Measurements from ENCODE around the gene DNAJC11.

Gene DNAJC11

DNA sequence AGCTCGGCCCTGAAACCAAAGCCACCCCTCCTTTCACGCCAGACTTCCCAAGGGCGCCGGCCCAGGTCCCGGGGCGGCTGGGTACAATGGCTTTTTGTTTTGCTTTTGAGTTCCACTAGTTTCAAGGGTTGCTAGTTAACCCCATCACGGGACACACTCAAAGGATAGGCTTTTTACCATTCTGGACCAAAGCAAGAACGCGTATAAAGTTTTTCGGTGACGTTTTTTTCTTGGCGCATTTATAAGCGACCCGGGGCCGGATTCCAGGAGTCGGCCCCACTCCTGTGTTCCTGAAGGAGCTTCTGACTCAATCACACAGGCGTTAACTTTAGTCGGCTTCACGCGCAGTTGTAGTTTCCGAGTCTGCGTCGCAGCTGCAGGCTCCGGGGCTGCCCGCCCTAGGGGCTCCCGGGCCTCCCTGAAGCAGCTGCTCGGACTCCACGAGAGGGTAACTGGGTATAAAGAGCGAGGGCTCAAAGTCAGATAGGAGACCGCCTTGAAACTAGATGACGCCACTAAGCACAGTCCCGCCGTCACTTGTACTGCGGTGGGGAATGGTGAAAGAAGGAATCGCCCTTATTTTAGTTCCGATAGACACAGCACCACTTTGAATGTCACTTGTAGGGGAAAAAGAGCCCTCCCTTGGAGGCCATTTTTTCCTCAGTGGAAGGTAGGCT, 98.2 kb downstream of the DNAJC11 start:
- Histone ChIP-seq H3K4me3 (replicated peaks; ENCODE audit: insufficient read depth, low read length) (peak overlapping the region; percentile 93), H3K27ac (replicated peaks) (peak overlapping the region; percentile 90), H3K27me3 (ENCODE audit: insufficient read depth, poor library complexity, severe bottlenecking) (no peaks in the 10 kb centered on the region)
- DNase-seq (ENCODE audit: low read depth in 1 of 2, low spot score in 1 of 2), result peak in 1 of 2 experiments; percentile 54
- TF ChIP-seq GABPA (IDR thresholded peaks at IDR 0.05; ENCODE audit: low read depth) (no peak), SPI1 (IDR thresholded peaks at IDR 0.05; ENCODE audit: borderline replicate concordance, low read depth) (no peak), POLR2AphosphoS5 (IDR thresholded peaks at IDR 0.05; ENCODE audit: low read depth) (no peak)
- TF ChIP-seq, protein P1, sequence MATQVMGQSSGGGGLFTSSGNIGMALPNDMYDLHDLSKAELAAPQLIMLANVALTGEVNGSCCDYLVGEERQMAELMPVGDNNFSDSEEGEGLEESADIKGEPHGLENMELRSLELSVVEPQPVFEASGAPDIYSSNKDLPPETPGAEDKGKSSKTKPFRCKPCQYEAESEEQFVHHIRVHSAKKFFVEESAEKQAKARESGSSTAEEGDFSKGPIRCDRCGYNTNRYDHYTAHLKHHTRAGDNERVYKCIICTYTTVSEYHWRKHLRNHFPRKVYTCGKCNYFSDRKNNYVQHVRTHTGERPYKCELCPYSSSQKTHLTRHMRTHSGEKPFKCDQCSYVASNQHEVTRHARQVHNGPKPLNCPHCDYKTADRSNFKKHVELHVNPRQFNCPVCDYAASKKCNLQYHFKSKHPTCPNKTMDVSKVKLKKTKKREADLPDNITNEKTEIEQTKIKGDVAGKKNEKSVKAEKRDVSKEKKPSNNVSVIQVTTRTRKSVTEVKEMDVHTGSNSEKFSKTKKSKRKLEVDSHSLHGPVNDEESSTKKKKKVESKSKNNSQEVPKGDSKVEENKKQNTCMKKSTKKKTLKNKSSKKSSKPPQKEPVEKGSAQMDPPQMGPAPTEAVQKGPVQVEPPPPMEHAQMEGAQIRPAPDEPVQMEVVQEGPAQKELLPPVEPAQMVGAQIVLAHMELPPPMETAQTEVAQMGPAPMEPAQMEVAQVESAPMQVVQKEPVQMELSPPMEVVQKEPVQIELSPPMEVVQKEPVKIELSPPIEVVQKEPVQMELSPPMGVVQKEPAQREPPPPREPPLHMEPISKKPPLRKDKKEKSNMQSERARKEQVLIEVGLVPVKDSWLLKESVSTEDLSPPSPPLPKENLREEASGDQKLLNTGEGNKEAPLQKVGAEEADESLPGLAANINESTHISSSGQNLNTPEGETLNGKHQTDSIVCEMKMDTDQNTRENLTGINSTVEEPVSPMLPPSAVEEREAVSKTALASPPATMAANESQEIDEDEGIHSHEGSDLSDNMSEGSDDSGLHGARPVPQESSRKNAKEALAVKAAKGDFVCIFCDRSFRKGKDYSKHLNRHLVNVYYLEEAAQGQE (IDR thresholded peaks at IDR 0.05; ENCODE audit: insufficient replicate concordance, low read depth), result no peak

DNA sequence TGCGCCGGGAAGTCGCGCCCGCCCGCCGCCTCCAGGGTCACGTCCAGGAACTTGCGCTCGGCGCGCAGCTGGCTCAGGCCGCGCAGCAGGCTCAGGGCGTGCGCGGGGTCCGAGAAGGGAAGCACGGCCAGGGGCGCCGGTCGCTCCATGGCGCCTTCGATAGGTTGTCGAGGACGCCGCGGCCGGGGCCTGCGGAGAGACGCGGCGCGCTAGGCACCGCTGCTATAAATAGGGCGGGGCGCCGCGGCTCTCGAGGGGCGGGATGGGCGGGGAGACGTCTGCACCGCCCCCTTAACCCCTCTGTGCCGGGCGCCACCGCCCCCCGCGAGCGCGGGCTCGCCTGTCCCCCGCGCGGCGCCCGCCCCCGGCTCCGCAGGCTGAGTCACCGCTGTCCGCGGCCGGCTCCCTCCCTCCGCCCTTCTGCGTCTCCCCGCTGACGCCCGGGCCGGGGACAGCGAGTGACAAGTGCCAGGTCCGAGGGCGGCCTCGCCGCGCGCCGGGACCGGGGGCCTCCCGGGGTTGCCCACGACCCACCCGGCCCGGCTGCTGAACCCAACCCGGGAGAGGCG, 98.9 kb downstream of the DNAJC11 start, which contains the start of gene KLHL21:
Gene KLHL21, minus strand, starts transcription at position 201 of the 569 bp plus-strand sequence. Its CDS starts 52 bp downstream, at position 149.
- H3K27ac ChIP-seq (replicated peaks), result peak within 1 kb of the TSS; percentile 90
- DNase-seq (ENCODE audit: low read depth in 1 of 2, low spot score in 1 of 2), result peak; percentile 81

DNA sequence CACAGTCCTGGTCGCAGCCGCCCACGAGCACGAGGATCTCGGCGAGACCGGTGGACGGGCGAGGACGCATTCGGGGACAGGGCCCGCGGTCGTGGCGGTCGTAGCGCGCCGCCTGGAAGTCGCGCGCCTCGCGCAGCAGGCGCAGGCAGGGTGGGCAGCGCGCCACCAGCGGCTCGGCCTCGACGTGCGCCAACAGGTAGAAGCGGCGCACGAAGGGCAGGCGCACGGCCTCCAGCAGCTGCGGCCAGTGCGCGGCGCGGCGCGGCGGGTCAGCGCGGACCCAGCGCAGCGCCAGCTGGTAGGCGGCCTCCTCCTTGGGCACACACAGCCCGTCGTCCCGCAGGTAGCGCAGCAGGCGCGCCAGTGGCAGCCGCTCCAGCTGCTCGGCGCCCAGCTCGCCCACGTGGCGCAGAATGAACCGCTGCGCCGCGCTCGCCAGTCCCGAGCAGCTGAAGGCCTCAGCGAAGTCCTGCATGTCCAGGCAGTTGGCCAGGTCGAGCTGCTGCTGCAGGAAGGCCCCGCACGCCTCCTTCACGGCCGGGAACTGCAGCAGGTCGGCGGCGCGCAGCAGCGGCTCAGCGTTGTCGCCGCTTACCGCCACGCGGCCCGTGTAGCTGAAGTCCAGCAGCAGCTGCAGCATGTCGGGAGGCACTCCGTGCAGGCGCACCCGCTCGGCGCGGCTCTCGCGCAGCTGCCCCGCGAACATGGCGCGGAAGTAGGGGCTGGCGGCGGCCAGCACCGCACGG, 99.5 kb downstream of the DNAJC11 start:
- Histone ChIP-seq H3K27ac (replicated peaks) (peak overlapping the region; percentile 90), H3K27me3 (ENCODE audit: insufficient read depth, poor library complexity, severe bottlenecking) (no peaks in the 10 kb centered on the region), H3K4me3 (replicated peaks; ENCODE audit: insufficient read depth, low read length) (peak overlapping the region; percentile 93)
- no peak for DNase-seq (ENCODE audit: low read depth in 1 of 2, low spot score in 1 of 2)
- no peak; the same call in 1 of the 2 replicates for TF ChIP-seq SPI1 (IDR thresholded peaks at IDR 0.05; ENCODE audit: borderline replicate concordance, low read depth)
- TF ChIP-seq GABPA (IDR thresholded peaks at IDR 0.05; ENCODE audit: low read depth), result no peak
- TF ChIP-seq POLR2AphosphoS5 (IDR thresholded peaks at IDR 0.05; ENCODE audit: low read depth), result no peak
- TF ChIP-seq, protein P2, sequence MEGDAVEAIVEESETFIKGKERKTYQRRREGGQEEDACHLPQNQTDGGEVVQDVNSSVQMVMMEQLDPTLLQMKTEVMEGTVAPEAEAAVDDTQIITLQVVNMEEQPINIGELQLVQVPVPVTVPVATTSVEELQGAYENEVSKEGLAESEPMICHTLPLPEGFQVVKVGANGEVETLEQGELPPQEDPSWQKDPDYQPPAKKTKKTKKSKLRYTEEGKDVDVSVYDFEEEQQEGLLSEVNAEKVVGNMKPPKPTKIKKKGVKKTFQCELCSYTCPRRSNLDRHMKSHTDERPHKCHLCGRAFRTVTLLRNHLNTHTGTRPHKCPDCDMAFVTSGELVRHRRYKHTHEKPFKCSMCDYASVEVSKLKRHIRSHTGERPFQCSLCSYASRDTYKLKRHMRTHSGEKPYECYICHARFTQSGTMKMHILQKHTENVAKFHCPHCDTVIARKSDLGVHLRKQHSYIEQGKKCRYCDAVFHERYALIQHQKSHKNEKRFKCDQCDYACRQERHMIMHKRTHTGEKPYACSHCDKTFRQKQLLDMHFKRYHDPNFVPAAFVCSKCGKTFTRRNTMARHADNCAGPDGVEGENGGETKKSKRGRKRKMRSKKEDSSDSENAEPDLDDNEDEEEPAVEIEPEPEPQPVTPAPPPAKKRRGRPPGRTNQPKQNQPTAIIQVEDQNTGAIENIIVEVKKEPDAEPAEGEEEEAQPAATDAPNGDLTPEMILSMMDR (IDR thresholded peaks at IDR 0.05; ENCODE audit: insufficient read depth, low read length), result no peak
- TF ChIP-seq, protein P1 (IDR thresholded peaks at IDR 0.05; ENCODE audit: insufficient replicate concordance, low read depth), result peak; percentile 31

More for the DNA sequence above, 98.9 kb downstream of the DNAJC11 start, which contains the start of gene KLHL21:
- TF ChIP-seq SPI1 (IDR thresholded peaks at IDR 0.05; ENCODE audit: borderline replicate concordance, low read depth) (no peak), POLR2AphosphoS5 (IDR thresholded peaks at IDR 0.05; ENCODE audit: low read depth) (peak; percentile 78; the same call in 1 of the 2 replicates), GABPA (IDR thresholded peaks at IDR 0.05; ENCODE audit: low read depth) (no peak)
- Histone ChIP-seq H3K4me3 (replicated peaks; ENCODE audit: insufficient read depth, low read length) (peak within 1 kb of the TSS; percentile 93), H3K27me3 (ENCODE audit: insufficient read depth, poor library complexity, severe bottlenecking) (no peaks in the 10 kb centered on the region)

DNA sequence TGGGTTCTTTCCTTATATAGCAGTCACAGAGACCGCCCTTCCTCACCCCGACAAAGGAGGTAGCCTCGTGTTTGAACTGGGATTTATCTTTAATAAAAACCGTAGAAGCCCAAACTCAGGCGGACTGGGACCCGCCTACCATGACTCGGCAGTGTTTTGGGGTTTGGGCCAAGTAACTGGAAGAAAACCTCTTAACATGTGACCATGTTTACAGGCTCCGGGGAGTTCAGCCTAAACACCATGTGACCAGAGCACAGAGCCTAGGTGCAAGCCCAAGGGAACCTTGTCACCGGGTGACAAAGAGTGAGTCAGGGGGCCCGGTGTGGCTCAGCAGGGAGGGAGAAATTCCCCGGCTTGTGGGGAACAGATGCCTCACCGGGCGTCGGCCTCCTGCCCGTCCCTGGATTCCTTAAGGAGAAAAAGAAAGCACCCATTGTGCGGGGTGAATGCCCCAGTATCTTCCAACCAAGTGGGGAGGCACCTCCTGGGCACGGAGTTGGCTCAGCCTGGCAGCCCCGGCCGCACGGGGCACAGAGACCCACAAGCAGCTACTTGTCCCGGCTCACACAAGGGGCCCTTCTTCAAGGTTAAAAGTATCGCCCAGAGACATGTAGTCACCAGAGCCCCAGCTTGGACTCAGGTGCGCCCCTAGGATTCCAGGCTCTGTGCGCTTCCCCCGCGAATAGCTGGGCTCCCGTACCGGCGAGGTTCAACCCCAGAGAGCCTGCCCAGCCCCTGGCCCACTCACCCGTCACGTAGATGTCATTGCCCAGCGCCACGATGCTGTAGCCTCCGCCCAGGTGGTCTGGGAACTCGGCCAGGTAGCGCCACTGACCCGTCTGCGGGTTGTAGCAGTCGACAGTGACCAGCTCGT, 100.3 kb downstream of the DNAJC11 start:
- peak; percentile 82 to 89 for DNase-seq (ENCODE audit: low read depth in 1 of 2, low spot score in 1 of 2)
- H3K4me3 ChIP-seq (replicated peaks; ENCODE audit: insufficient read depth, low read length), result peak overlapping the region; percentile 93
- peak overlapping the region; percentile 81 for H3K27ac ChIP-seq (replicated peaks)
- 0 out of 2 replicates have a peak, but pooled peaks have one; percentile 20 for TF ChIP-seq POLR2AphosphoS5 (IDR thresholded peaks at IDR 0.05; ENCODE audit: low read depth)
- TF ChIP-seq SPI1 (IDR thresholded peaks at IDR 0.05; ENCODE audit: borderline replicate concordance, low read depth), result no peak
- H3K27me3 ChIP-seq (ENCODE audit: insufficient read depth, poor library complexity, severe bottlenecking), result no peaks in the 10 kb centered on the region

All from HL-60 (cell line).